Ishikawa (cell line): ENCODE data around the gene JPH3.

Experiments used
- CEBPB ChIP-seq: IDR thresholded peaks from 2 replicates; pipeline ENCODE4 v1.6.1; 2012
- EGR1 ChIP-seq: IDR thresholded peaks from 2 replicates; pipeline ENCODE4 v1.6.1; 2012
- EP300 ChIP-seq: IDR thresholded peaks from 2 replicates; pipeline ENCODE4 v1.6.1; 2012; ENCODE audit warnings: borderline replicate concordance
- FOXM1 ChIP-seq: IDR thresholded peaks from 2 replicates; pipeline ENCODE4 v1.6.1; 2012; ENCODE audit warnings: low read depth, borderline replicate concordance
- MAX ChIP-seq: IDR thresholded peaks from 2 replicates; pipeline ENCODE4 v1.6.1; 2012
- NFIC ChIP-seq: IDR thresholded peaks from 2 replicates; pipeline ENCODE4 v1.6.1; 2012
- RAD21 ChIP-seq: IDR thresholded peaks from 2 replicates; pipeline ENCODE4 v1.6.1; 2012; ENCODE audit warnings: low read depth
- REST ChIP-seq: IDR thresholded peaks from 2 replicates; pipeline ENCODE4 v1.6.1; 2012; ENCODE audit warnings: low read depth, mild to moderate bottlenecking
- TAF1 ChIP-seq: IDR thresholded peaks from 2 replicates; pipeline ENCODE4 v1.6.1; 2012; ENCODE audit warnings: low read depth, mild to moderate bottlenecking
- TCF12 ChIP-seq: IDR thresholded peaks from 2 replicates; pipeline ENCODE4 v1.6.1; 2012; ENCODE audit warnings: low read depth
- TEAD4 ChIP-seq: IDR thresholded peaks from 2 replicates; pipeline ENCODE4 v1.6.1; 2012
- USF1 ChIP-seq: IDR thresholded peaks from 2 replicates; pipeline ENCODE4 v1.6.1; 2012
- YY1 ChIP-seq: IDR thresholded peaks from 2 replicates; pipeline ENCODE4 v1.6.1; 2012; ENCODE audit warnings: low read depth
- ZBTB7A ChIP-seq: IDR thresholded peaks from 2 replicates; pipeline ENCODE4 v1.6.1; 2012; ENCODE audit warnings: low read depth

GRCh38 chr16:87576171-87576570 is 26.1 kb upstream of the JPH3 start:
- no peak for TF ChIP-seq EP300
- TF ChIP-seq RAD21, result no peak
- no peak for TF ChIP-seq MAX
- TF ChIP-seq EGR1, result no peak
- TF ChIP-seq TAF1, result no peak
- no peak for TF ChIP-seq FOXM1
- no peak for TF ChIP-seq NFIC
- no peak for TF ChIP-seq YY1
- no peak for TF ChIP-seq REST
- no peak for TF ChIP-seq CEBPB
- no peak for TF ChIP-seq TEAD4
- TF ChIP-seq USF1, result no peak
- TF ChIP-seq ZBTB7A, result no peak
- TF ChIP-seq TCF12, result no peak
